Stimulated activated CD8-positive, alpha-beta memory T cell treated with anti-CD3 and anti-CD28 coated beads, Interleukin-15, amount 100 ng/mL, for 1 hour (primary cell): ENCODE data around the gene DNAH7.
"Not testable (repeated sequence)": the region's sequence is repeated elsewhere in the genome, so short reads cannot be mapped to it uniquely, and the experiment has no call there.

Experiments used
- DNase-seq: peaks from one replicate; pipeline ENCODE4 v3.0.0-alpha.2; 2020; ENCODE audit warnings: low read depth

The DNAH7 gene

DNA sequence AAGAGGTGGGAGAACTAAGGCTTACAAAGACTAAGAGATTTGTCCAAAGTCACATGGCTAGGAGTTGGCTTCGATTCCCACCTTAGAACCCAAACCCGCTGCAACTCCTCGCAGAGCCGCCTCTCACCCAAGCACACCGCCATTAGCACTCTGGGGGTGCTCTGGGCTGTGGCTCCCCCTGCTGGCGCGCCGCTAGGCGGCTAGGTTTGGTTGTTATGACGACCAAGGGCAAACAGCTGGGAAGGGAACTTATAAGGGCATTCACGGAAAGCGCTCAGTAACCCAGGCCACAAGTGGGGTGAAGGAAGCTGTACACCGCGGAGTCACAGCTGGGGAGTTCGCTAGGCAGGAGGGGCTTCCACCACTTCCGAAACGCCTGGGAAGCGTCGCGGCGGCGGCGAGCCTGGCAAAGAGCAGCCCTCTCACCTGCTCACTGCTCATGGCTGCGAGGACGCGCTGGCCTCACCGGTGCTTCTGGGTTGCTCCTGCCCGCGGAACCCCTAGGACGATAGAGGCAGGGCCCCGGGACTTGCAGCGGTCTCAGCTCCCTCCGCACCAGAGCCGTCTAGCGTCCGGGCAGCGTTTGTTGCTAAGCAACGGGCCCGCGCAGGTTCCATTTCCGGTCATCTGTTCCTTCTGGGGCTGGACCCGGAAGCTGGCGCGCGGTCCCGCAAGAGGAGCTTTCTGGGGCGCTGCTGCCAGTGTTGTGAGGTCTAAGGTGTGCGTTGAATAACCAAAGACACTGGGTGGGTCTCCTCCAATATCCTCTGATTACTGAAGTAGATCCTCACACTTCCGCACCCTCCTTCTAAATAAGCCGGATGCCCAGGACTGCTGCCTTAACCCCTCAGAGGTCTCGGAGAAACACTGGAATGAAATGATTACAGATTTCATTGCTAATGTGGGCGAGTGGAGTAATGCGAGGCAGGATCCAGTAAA, at the start of gene DNAH7:
DNAH7 (minus strand) TSS at position 567 of the 939 bp plus-strand sequence; CDS start at position 441, 126 bp downstream.
- DNase-seq: peak; percentile 79

DNA sequence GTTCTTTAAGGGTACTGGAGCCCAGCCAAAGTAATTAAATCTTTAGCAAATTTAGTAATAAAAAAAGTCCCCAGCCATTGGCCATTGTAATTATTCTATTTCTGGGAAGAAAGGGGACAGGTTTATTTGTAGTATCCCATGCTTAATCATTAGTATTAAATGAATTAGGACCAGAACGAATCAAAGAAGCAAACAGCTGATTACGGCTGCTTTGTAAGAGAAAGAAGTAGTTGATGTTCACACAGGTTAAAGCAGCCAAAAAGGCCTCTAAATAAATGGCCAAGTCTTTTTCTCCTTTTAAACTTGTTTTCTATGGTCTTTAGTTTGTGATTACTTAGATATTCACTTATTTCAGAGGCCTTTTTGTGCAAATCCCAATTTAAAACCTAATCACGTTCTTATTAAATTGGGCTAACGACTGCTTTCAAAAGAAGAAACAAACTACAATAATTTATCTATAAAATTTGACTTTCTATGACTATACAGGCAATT, 48.6 kb upstream of the DNAH7 start:
- no peak for DNase-seq

DNA sequence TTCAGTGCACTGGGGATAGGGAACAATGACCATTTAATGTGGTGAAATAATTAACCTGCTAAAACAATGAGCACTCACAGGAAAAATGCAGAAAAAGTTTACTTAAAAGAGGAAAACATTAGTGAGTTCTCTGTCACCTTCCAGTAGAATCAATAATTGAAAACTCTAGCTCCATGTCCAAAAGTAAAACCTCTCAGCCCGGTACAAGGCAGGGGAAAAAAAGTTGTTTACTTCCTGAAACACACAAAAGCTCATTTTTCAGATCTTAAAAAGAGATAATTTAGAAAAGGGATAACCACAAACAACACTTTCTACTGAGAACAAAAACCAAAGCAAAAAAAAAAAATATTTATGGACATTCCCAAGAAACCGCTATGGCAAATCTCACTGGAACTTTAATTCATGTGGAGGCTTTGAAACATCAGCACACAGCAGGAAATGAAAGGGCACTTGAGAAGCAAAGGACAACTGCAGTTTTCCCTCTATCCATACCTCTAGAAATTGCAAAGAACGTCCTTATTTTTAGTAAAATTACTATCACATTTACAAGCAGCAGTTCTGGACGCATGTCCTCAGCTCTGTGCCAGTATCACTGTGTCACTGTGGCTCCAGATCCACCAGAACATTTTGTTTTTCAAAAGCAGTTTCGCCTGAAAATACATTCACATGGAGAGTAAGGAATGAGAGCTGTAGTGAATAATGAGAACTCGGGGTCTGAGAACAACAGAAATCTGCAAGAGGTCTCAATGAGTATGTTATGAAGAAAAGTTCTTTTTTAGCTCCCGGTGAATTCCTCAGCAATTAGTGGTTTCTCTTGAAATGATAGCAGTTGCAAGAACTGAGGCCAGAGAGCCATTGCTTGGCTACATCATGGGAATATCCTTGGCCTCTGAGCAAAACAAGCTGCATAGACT, 44.7 kb upstream of the DNAH7 start:
- DNase-seq: no peak

DNA sequence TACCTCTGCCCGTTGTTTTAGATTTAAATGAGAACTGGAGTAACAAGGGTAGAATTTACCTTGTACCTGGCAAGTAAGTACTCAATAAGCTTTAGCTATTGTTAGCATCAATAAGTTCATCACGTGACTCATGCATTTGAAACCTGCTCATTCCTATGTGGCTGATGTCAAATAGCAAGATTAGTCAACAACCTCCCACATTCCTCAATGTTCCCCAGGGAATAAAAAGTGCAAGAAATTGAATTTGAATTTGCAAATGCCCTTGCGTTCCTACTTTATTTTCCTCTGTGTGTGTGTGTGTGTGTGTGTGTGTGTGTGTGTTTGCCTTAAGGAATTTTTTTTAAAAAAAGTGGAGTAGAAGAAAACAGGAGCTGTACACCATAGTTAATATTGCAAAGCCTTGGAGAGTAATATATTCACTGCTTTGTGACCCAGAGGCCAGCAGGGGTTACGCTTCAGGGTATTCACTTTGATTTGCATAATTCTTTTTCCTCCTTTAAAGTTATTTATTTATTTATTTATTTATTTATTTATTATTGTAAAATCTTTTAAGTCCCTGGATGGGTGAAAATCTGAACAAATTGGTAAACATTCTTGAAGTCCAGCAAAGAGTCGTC, 43.9 kb upstream of the DNAH7 start:
- DNase-seq: no peak

DNA sequence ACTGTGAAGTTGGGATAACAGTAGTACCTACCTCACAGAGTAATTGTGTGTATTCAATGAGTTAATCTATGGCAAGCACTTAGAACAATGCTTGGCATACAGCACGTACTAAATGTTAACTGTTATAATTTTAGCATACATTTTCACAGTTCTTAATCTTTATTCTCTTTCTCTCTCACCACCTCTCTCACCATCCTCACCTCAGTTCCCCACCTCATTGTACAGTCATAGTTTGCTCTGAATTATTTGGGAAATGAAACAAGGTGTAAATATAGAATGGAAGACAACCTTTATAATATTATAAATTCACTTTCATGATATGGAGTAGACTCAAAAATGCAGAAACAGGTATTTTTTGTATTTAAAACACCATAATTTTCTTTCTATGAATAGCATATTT, 40.0 kb upstream of the DNAH7 start:
- no peak for DNase-seq

DNA sequence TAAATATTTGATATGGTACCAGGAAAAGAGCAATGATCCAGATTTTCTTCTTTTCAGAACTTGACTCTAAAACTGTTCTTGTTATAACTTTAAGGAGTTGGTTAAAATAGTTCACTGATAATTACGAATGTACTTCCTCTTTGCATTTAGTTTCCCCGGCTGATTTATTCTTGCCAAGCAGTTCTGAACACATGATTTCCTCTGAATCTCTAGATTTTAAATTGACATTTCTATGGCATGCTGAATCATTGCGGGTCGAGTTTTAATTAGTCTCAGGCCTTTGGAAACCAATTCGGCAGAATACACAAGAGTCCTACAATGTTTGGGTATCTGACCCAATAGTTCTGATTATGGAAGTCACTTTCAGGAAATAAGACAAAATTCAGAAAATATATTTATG, 37.3 kb upstream of the DNAH7 start:
- no peak for DNase-seq

DNA sequence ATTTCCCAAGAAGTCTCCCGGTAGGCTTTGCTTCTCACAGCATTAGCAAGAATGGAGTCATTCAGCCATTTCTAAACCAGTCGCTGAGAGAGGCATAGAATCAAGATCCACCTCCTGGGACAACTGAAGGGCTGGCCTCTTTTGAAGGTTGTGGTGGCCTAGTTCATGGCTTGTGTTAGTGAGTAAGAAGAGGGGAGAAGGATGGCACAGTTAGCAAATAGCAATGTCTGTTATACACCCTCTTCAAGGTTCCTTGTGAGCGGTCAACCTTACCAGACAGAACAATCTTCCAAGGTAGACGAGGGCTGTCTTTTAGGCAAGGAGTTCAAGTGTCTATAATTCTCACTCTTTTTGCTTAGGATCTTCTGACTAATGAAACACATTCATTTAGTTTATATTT, 35.4 kb upstream of the DNAH7 start:
- DNase-seq: no peak

DNA sequence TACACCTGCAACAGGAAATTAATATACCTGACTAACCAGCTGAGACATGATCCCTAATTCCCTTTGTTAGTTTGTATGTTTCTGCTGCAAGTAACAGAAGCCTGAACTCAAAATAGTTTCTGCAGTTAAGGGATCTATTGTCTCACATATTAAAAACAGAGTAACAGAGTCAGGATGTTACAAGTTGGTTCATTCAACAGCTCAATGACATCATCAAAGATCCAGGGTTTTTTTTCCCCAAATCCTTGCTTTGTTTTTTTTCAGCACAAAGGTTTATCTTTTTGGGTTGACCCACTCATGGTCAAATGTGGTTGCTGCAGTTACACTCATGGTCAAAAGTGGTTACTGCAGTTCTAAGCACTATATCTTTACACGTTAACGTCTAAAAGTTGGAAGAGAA, 35.0 kb upstream of the DNAH7 start:
- DNase-seq: no peak

DNA sequence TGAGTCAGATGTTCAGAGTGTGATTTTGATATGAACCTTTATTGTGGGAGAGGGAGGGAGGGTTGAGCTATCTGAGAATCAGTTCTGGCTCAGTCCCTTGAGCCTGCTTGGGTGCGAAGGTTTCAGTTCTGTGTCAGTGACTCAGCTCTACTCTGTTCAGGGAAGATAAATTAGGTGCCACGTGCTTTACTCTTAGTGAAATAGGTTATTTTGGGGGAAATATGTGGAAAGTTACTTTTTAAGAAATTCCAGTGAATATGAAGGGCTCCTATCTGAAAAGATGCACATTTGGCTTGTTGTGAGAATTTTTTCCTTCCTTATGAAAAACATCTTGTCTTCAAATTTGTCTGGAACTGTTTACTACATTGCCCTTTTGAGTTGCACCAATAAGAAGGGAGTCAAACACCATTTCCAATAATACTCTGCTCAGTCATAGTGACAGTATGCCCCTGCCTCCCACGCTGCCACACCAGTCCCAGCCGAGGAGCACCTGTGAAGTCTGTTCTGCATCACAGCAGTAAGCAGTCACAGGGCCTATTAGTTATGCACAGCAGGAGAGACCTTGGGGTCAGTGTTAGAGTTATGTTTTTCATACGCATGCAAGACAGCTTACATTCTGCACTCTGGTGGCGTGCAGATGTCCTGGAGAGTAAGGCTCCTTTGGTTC, 32.8 kb upstream of the DNAH7 start:
- DNase-seq: no peak

DNA sequence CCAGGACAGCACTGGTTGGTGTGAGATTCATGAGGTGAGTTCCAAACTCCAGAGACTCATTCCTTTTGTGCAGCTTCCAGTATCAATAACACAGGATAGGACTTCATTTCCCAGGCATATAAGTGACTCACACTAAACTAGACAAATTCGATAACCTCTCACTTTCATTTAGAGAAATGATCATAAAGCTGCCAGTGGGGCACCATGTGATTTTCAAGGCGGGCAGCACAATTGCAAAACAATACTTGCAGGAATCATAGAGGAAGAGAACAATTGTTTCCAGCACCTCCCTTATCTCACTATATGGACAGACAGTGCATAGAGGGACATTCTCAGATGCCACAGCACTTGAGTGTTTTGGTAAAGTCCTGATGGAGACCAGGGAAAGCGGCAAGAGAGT, 31.3 kb upstream of the DNAH7 start:
- no peak for DNase-seq

DNA sequence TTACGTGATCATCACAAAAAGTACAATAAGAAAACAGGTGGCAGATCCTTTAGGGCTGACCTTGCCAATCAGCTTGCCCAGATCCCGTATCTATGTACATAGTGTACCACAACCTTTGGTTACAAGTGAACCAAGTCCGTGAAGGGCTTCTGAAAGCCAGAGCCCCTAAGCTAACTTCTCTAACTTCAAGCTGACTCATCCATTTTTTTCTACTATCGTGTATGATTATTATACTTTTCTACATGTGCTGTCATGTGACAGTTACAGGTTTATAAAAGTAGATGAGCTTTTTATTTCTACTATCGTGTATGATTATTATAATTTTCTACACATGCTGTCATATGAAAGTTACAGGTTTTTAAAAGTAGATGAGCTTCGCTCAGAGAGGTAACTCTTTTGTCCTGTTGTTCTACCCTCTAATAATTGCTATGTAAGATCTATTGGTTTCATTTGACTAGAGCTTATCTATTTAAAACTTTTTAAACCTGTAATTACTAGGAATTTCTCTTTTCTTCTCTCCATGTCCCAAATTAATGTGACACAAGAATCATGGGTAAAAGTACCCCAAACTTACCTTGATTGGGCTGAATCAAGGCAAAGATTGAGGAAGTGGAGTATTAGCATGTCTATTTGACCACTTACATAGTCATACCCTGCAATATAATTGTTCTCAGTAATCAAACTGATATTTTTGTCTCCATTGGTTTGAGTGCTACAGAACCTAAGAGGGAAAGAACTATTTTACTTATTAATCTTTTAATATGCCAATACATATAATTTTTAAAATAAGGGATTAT, 29.4 kb upstream of the DNAH7 start:
- no peak for DNase-seq

DNA sequence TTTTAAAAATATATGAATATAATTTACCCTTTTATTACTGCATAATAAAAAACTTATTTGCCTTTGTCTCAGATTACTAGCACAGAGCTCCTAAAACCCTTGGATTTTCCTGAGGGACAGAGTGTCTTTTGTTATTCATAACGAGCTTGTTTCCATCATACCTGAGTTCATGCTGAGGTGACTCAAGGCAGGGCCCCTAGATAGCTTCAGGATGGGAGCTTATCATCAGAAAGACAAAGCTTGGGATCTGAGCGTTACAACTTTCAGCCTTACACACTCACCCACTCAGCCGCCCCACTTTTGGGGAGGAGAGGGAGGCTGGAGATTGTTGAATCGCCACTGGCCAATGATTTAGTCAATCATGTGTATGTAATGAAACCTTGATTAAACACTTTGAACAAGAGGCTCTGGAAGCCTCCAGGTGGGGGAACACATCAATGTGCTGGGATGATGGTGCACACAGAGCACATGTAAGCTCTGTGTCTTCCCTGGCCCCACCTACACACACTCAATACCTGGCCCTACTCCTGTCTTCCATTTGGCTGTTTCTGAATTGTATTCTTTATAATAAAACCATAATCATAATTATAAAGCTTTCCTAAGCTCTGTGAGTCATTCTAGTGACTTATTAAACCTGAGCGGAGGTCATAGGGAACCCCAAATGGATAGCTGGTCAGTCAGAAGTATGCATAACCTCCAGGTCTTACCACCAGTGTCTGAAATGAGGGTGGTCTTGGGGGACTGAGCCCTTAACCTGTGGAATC, 28.5 kb upstream of the DNAH7 start:
- DNase-seq: no peak

DNA sequence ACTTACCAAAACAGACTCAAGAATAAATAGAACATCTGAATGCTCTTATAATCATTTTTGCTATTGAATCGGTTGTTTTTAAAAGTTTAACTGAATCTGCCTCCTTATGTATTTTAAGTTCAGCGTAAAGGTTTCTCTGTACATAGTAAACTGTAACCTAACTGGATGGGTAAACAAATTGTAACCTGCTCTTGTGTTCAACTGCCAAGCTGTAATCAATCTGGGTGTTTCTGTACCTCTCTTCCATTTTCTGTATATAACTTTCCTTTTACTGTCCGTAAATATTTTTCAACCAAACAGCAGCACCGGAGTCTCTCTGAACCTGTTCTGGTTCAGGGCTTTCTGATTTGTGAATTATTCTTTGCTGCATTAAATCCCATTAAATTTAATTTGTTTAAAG, 27.6 kb upstream of the DNAH7 start:
- no peak for DNase-seq

DNA sequence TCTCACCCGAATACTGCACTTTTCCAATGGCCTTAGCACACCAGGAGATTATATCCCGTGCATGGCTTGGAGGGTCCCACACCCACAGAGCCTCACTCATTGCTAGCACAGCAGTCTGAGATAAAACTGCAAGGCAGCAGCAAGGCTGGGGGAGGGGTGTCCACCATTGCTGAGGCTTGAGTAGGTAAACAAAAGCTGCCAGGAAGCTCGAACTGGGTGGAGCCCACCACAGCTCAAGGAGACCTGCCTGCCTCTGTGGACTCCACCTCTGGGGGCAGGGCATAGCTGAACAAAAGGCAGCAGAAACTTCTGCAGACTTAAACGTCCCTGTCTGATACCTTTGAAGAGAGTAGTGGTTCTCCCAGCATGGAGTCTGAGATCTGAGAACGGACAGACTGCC, 20.8 kb upstream of the DNAH7 start:
- not testable (repeated sequence) for DNase-seq

DNA sequence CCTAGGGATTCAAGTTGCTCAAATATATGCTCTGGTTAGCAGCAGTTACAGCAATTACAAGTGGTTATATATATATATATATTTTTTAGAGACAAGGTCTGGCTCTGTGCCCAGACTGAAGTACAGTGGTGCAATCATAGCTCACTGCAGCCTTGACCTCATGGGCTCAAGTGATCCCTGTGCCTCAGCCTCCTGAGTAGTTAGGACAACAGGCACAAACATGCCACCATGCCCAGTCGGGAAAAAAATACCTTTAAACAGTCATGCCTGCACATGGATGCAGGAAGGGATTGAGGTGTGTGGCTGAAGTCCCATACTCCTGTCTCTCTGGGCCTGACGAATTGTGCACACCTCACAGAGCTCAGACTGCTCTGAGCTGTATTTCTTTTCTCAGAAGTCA, 19.6 kb upstream of the DNAH7 start:
- DNase-seq: no peak

DNA sequence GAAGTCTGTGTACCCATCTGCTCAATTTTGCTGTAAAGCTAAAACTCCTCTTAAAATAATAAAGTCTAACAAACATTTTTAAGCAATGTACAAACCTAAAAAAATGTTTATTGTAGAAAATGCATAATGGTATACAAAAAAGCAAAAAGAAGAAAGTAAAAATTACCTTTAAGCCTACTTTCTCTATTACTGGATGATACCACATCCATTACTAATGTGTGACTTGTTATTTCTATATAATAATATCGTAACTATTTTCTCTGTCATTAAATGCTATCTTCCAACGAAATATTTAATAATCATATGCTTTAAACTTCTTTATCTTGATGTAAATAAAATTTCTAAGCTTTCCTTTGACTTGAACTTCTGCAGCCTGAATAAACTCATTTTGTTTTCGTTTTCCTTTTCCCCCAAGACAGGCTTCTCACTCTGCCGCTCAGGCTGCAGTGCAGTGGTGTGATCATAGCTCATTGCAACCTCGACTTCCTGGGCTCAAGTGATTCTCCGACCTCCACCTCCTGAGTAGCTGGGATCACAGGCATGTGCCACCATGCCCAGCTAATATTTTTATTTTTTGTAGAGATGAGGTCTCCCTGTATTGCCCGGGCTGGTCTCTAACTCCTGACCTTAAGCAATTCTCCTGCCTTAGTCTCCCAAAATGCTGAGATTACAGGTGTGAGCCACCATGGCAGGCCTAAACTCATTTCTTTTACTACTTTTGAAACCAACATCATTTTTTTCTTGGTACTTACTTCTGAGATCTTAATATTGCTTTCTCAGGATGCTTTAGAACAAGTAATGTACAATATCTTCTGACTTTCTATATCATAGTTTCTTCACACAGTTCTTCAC, 18.1 kb upstream of the DNAH7 start:
- no peak for DNase-seq

DNA sequence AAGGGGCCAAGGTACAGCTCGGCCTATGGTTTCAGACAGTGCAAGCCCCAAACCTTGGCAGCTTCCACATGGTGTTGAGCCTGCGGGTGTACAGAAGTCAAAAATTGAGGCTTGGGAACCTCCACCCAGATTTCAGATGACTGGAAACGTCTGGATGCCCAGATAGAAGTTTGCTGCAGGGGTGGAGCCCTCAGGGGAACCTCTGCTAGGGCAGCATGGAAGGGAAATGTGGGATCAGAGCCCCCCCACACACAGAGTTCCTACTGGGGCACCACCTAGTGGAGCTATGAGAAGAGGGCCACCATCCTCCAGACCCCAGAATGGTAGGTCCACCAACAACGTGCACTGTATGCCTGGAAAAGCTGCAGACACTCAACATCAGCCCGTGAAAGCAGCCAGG, 15.0 kb upstream of the DNAH7 start:
- no peak for DNase-seq

DNA sequence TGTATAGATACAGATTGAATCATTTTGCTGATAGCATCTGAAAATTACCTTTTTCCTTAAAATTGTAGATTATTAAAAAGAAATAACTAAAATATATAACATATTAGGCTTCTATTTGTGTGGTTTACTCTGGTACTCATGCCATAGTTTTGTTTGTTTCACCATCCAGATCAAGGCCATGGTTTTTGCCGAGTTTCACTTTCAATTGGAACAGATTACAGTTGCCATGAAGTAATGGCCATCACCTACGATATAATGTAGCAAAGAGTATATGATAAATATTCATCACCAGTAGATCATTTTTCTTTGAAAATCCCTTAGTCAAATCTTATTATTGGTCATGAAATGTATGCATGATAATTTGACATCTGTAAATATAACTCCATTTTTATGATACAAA, 11.9 kb upstream of the DNAH7 start:
- DNase-seq: no peak

DNA sequence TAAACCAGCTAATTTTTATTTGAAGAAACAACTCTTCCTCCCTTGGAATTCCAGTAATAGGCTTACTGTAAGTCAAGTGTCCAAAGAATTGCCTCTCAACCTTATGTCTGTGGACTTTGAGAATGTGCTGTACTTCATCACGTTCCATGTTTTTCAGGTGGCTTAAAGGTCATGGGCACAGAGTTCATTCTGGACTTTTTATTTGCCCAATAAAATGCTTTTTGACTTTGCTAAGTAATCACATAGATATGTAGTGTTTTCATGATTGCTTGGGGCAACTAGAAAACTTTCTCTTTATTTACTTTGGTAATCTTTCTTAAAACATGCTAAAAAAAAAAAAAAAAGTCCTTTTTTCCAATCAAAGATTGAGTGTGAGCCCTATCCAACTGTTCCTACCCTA, 10.4 kb upstream of the DNAH7 start:
- no peak for DNase-seq
